Activated B cell treated with CpG ODN at 0.5 μM for 24 hours (primary cell): ENCODE data around the gene BCL11B. TPM values are rescaled to one million over a fixed set of nuclear protein-coding genes. Genes with fewer than 3 reads are reported as not detected.

Experiments used
- ATAC-seq: fragments of 200-7000 bp; cut with Tn5 transposase; one replicate; pipeline ENCODE4 v1.10.0; 2021; ENCODE audit warnings: low read depth, mild to moderate bottlenecking, moderate library complexity
- CTCF ChIA-PET: fragments of 350-600 bp; sonication (Branson Sonifier 250); formaldehyde crosslinking; loops from one replicate; lab custom pipeline; 2021; ENCODE audit warnings: antibody characterized with exemption; lab: Charles Lee
- POLR2A ChIA-PET: fragments of 350-600 bp; sonication (Branson Sonifier 250); formaldehyde crosslinking; loops from one replicate; lab custom pipeline; 2021; ENCODE audit warnings: antibody characterized with exemption; lab: Charles Lee
- DNase-seq: peaks from one replicate; pipeline ENCODE4 v3.0.0; 2022
- H3K27ac Mint-ChIP-seq: one replicate; pipeline ENCODE4 v1.8.0; 2020; ENCODE audit warnings: mixed read lengths
- H3K27me3 Mint-ChIP-seq: one replicate; pipeline ENCODE4 v1.8.0; 2021; ENCODE audit warnings: mixed read lengths
- H3K36me3 Mint-ChIP-seq: one replicate; pipeline ENCODE4 v1.8.0; 2021; ENCODE audit warnings: low read depth, mixed read lengths
- H3K4me1 Mint-ChIP-seq: one replicate; pipeline ENCODE4 v1.8.0; 2021; ENCODE audit warnings: mixed read lengths
- H3K4me3 Mint-ChIP-seq: one replicate; pipeline ENCODE4 v1.8.0; 2020; ENCODE audit warnings: mild to moderate bottlenecking, mixed read lengths
- H3K9me3 Mint-ChIP-seq: one replicate; pipeline ENCODE4 v1.8.0; 2020; ENCODE audit warnings: mixed read lengths
- CTCF ChIP-seq: fragments of 200-600 bp; IDR thresholded peaks from one replicate; pipeline ENCODE4 v1.8.0; 2022; ENCODE audit warnings: antibody characterized with exemption, mild to moderate bottlenecking
- intact Hi-C: fragments of 100-400 bp; cut with micrococcal nuclease; formaldehyde crosslinking; loops from one replicate; pipeline ENCODE4 v1.15.1; 2024
- total RNA-seq: library from RNA; stranded (reverse); gene quantifications from 2 replicates; pipeline ENCODE4 v1.2.3, GENCODE V29; 2022

BCL11B gene
- total RNA-seq, 1 donor from 2014 or later = 0.13 TPM

GRCh38 chr14:99181241-99181640, 90.8 kb downstream of the BCL11B start:
- CTCF ChIA-PET = no interaction called here
- ATAC-seq (no peak), DNase-seq (no peak)
- intact Hi-C loops = no loop called here
- Mint-ChIP-seq H3K27me3 (no peaks in the 10 kb centered on the region), H3K27ac (no peak overlapping the region), H3K4me1 (no peaks in the 10 kb centered on the region), H3K4me3 (no peak overlapping the region), H3K36me3 (no peaks in the 10 kb centered on the region), H3K9me3 (no peaks in the 10 kb centered on the region)
- POLR2A ChIA-PET = no interaction called here
- no peak for TF ChIP-seq CTCF

- no peak overlapping the region for H3K27ac Mint-ChIP-seq
- TF ChIP-seq CTCF = no peak
- intact Hi-C loops = no loop called here
- POLR2A ChIA-PET = no interaction called here
- DNase-seq (no peak), ATAC-seq (no peak)
- no peaks in the 10 kb centered on the region for H3K27me3 Mint-ChIP-seq
- no peaks in the 10 kb centered on the region for H3K36me3 Mint-ChIP-seq
- no peak overlapping the region for H3K4me3 Mint-ChIP-seq
- H3K4me1 Mint-ChIP-seq = no peaks in the 10 kb centered on the region
- no peaks in the 10 kb centered on the region for H3K9me3 Mint-ChIP-seq
- CTCF ChIA-PET = no interaction called here
Observed at GRCh38 chr14:99179946-99180345, 92.1 kb downstream of the BCL11B start.

- Mint-ChIP-seq H3K4me1 (no peaks in the 10 kb centered on the region), H3K27ac (no peak overlapping the region), H3K27me3 (no peaks in the 10 kb centered on the region), H3K36me3 (no peaks in the 10 kb centered on the region), H3K9me3 (no peaks in the 10 kb centered on the region), H3K4me3 (no peak overlapping the region)
- CTCF ChIA-PET = no interaction called here
- DNase-seq (no peak), ATAC-seq (no peak)
- POLR2A ChIA-PET = no interaction called here
- intact Hi-C loops = no loop called here
- no peak for TF ChIP-seq CTCF
Observed at GRCh38 chr14:99179506-99179905, 92.5 kb downstream of the BCL11B start.

GRCh38 chr14:99177886-99178835, 93.8 kb downstream of the BCL11B start:
- POLR2A ChIA-PET = no interaction called here
- Mint-ChIP-seq H3K9me3 (no peaks in the 10 kb centered on the region), H3K27ac (no peak overlapping the region), H3K4me1 (no peaks in the 10 kb centered on the region), H3K4me3 (no peak overlapping the region), H3K36me3 (no peaks in the 10 kb centered on the region), H3K27me3 (no peaks in the 10 kb centered on the region)
- intact Hi-C loops = no loop called here
- ATAC-seq (no peak), DNase-seq (no peak)
- TF ChIP-seq CTCF = no peak
- CTCF ChIA-PET = no interaction called here

GRCh38 chr14:99177046-99177655, 94.8 kb downstream of the BCL11B start:
- H3K36me3 Mint-ChIP-seq = no peaks in the 10 kb centered on the region
- no peak overlapping the region for H3K27ac Mint-ChIP-seq
- no peak overlapping the region for H3K4me3 Mint-ChIP-seq
- POLR2A ChIA-PET = no interaction called here
- CTCF ChIA-PET = no interaction called here
- TF ChIP-seq CTCF = no peak
- no peaks in the 10 kb centered on the region for H3K9me3 Mint-ChIP-seq
- H3K4me1 Mint-ChIP-seq = no peaks in the 10 kb centered on the region
- ATAC-seq (no peak), DNase-seq (no peak)
- intact Hi-C loops = no loop called here
- no peaks in the 10 kb centered on the region for H3K27me3 Mint-ChIP-seq
